GM18511 (cell line): ENCODE data around the gene COL15A1.
"Not testable (repeated sequence)": the region's sequence is repeated elsewhere in the genome, so short reads cannot be mapped to it uniquely, and the experiment has no call there.

Experiments used
- ATAC-seq: cut with Tn5 transposase; IDR thresholded peaks from one replicate; pipeline ENCODE4 v1.9.1; 2021; ENCODE audit warnings: mild to moderate bottlenecking, moderate library complexity; ENCODE audit not compliant: unreplicated experiment

Gene COL15A1

DNA sequence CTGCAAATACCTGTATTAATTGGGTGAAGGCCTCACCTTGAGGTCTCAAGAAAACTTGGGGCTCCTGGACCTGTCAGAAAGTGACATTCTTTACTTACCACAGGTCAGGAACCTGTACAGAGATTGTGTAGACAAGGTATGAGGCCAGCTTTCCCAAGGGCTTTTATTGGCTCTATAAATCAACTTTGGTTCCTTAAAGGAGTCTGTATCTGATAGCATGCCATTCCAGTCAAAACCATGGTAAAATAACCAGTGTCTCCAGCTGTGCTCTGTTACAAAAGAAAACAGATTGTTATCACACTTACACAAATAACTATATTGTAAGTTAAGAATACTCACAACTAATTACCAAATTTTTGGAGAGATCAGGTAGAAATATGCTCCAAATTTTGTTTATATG lies 64.5 kb downstream of the COL15A1 start:
- ATAC-seq, result no peak

DNA sequence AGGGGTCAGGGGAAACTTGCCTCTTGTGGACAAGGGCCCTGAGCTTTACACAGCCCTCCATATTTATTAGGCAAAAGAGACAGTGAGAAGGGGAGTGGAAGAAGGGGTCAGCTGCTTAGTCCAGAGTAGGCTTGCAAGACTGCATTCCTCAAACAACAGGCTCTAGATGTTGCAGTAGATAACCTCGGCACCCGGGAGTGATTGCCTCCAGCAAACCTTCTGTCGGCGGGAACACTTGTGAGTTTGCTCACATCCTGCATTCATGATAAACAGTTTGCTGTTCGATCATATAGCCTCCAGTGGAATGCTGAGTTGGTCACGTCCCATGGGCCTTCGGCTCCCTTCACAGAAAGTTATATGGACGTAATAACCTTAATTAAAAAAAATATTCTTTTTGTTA lies 66.7 kb downstream of the COL15A1 start:
- ATAC-seq, result not testable (repeated sequence)

DNA sequence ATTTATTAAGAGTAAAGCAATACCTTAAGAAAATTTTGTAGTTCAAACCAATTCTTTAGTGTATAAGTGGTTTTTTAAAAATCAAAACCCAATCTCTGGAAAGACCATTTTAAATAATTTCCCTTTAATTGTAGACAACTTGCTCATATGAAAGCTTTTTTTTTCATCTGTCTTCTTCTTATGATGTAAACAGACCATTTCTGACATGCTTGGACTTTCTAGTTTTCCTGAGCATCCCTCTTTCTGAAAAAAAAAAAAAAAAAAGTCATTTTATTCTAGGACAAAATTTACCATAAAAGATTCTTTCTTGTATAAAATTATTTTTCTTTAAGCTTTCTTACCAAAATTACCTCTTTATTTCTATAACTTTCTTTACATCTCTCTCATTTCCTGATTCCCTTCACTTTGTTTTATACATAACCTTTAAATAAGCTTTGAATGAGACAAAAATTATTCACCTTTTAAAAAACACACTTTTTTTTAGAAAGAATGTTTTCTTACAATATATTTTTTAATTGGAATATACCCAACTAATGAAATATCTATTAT lies 67.5 kb downstream of the COL15A1 start:
- no peak for ATAC-seq

DNA sequence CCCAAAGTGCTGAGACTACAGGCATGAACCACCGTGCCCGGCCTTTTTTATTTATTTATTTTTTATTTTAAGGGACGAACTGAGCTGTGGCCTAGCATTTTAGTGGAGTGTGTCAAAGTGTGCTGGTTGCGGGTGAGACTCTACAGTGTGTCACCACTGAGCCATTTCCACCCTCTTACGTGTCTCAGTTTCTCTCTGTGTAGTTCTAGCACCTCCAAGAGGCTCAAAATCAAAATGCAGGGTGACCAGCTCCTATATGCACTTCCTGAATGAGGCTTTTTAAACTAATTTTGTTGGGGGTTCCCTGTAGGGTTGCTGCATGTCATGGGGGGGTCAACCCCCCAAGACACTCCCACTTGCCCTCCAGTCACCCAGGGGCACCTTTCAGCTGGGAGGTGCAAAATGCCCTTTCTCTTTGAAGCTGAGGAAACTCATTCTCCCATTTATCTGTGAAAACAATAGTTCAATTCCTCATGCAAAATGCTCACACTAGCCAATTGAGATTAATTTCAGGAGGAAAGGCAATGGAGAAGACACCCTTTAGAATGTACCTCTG lies 69.3 kb downstream of the COL15A1 start:
- no peak for ATAC-seq

DNA sequence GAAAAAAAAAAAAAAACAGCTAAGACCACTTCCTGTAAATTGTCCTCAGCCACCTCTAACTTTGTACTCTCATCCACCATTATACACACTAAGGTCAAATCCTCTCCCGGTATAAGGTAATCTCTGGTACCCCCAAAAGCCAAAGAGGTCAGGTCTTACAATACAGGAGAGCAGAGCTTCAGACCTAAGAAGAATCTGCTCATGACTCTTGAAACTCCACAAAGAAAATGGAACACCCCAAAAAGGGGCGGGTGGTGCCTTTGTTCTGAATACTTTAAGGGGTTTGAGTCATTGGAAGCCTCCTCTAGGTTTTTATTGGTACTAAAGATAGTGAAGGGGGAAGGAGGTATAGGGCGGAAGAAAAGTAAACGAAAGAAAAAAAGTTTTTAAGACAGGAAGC lies 69.8 kb downstream of the COL15A1 start:
- no peak for ATAC-seq

DNA sequence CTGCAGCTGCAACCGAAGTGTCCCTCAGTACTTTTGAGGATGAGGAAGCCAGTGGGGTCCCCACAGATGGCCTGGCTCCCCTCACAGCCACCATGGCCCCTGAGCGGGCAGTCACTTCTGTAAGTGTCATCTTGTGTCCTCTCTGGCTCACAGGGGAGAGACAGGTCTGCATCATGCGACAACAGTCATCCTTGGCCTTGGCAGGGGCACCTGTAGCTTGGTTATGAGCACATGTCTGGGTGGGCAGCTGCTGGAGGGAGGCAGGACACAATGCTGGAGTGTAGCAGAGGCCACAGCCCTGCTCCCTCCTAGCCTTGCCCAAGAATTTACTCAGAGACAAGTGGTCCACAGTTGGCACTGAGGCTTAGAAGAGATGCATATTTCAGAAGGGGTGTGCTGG lies 71.7 kb downstream of the COL15A1 start:
- ATAC-seq, result no peak

DNA sequence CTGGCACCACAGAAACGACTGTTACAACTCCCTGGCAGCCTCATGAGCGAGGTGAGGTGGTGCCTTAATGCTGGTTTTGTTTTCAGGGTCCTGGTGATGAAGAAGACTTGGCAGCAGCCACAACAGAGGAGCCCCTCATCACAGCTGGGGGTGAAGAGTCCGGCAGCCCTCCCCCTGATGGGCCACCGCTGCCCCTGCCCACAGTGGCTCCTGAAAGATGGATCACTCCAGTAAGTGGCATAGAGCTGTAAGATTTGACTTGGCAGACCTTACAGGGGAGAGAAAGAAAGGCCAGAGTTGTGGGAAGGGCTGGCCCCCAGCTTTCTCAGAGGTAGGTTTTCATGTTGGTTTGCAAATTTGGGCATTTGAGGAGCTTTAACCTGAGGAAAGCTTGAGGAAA lies 72.2 kb downstream of the COL15A1 start:
- ATAC-seq, result no peak

DNA sequence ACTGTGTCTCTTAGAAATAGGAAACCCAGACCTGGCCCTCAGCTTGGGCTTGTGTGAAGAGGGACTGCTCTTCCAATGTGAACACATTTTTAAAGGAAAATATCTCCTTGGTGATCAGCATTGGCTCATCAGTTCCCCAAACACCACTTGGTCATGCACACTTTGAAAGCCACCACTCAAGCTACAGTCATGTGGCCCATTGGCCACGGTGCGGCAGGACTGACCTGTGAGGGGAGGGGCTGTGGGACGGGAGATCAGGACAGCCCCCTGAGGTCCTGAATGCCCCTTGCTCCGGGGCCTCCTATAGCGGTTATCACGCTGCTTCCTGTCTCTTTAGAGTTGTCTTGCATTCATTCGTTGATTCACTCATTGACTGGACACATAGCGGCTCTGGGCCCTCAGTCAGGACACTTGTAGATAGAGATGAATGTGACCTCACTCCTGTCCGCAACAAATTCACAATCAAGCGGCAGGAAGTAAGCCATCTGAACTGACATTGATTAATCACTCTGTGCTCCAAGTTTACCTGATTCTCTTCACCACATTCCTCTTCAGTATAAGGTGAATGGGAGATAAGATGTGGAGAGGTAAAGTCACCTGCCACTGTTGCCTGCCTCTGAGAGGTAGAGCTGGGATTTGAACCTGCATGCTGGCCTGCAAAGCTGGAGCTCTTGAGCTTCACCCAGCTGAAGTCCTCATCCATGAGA lies 73.1 kb downstream of the COL15A1 start:
- no peak for ATAC-seq

DNA sequence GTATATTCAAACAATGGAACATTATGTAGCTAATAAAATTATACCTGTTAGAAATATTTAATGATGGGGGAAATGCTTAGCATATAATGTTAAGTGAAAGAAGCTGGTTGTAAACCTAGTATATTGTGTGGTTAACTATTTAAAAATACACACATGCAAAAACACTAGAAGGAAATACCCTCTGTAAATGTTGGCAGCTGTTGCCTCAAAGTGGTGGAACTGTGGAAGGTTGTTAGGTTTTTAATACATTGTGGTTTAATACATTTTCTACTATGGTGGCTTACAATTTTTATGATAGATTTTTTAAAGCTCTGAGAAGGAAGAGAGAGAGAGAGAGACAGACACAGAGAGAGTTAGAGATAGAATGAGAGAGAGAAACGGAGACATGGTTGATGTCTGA lies 74.9 kb downstream of the COL15A1 start:
- no peak for ATAC-seq

DNA sequence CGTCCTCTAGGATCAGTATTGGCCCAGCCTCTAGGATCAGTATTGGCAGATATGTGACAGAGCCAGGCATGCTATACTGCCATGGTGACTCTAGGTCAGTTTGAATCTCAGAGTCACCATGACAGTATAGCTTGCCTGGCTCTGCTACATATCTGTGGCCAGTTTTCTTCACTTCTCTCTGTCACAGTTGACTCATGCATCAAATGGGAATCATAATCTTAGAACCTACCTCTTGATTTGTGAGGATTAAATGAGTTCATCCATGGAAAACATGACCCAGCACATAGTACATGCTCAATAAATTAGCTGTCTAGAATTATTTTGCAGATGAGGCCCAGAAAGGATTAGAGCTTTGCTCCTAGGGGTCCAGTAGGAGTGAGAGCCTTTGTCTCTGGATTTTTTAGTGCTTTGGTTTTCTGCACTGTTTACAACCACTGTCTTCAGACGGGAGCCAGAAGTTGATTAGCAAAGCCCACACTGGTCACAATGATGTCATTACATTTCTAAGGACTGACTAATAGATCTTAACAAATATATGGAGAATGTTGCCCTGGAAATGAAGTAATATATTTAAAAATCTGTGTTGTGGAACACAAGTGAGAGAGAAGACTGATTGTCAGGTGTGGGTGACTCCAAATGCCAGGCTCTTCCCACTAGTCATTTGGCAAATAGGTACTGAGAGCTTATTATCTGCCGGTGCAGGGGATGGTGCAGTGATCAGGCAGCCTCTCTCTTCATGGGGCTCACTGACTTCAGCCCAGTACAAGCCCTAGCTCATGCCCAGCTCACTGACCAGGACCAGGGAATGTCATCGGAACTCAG lies 76.0 kb downstream of the COL15A1 start:
- no peak for ATAC-seq

DNA sequence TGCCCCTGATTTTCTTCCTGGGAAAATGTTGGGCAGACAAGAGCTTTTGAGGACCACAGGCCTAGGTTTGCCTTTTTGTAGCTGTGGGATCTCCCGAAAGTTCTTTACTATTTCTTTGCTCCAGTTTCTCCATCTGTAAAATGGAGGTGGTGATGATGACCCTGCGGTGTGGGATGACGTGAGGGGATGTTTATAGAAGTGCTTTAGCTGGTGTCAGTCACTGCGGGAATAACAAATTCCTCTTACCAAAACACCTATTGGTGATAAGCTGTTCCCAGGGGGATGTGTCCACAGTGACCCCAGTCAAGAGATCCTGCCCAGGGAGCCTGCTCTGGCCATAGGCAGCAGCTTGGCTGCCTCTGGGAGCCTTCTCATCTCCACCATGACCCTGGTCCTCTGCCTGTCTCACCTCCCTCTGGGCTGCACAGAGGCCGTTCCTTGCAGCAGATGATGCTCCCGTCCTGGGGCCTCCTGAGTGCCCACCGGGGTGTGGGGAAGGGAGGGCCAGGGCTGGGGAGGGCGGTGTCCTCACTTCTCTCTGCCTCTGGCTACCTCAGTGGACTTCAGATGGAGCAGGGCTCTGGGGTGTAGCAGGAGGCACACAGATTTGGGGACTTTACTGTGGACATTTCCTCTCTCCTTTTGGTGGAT lies 77.2 kb downstream of the COL15A1 start:
- no peak for ATAC-seq

DNA sequence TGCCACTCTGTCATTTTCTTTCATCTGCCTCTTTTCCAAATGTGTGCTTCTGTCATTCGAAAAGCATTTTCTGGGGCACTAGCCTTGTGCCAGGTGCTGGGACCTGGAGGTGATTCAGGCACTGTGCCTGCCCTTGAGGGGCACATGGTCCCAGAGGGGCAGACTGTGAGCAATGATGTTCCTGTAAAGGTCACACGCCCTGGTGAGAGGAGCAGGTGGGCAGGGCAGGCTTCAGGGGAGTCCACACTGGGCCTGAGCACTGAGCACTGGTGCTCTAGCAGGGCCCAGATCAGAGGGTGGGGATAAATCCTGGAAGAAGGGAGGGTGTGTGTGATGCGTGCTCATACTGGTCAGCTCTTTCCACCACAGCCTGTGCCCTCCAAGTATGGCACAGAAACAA lies 77.8 kb downstream of the COL15A1 start:
- ATAC-seq, result no peak

DNA sequence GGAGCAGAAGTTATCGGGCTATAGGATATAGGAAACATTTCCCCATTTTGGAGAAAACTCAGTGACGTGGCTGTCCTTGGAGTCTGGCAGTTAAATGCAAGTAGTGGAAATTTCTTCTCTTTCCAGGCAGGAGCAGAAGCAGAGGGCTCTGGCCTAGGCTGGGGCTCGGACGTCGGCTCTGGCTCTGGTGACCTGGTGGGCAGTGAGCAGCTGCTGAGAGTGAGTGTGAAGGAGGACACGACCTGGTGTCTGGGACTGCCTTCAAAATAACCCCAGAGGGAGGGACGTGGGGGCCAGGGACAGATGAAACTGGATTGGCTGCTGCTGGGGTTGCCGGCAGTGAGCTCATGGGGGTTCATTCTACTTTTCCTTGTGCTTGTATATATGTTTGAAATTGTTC lies 79.5 kb downstream of the COL15A1 start:
- no peak for ATAC-seq

DNA sequence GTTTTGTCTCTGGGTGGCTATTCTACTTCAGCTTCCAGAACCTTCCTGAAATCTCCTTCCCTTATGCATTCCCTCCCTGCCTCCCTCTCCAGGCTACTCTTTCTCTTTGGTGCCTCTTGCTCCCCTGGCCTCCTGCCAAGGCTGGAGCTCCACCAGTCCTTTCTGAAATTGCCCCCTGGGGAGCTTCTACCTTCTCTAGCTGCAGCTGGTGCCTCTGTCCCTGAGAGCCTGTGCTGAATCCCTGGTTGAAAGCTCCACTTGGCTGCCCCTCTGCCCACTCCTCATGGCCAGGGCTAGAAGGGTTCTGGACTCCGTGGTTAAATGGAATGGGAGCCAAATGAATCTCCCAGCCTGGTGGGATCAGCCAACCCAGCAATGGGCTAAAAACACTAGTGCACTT lies 80.1 kb downstream of the COL15A1 start:
- no peak for ATAC-seq

DNA sequence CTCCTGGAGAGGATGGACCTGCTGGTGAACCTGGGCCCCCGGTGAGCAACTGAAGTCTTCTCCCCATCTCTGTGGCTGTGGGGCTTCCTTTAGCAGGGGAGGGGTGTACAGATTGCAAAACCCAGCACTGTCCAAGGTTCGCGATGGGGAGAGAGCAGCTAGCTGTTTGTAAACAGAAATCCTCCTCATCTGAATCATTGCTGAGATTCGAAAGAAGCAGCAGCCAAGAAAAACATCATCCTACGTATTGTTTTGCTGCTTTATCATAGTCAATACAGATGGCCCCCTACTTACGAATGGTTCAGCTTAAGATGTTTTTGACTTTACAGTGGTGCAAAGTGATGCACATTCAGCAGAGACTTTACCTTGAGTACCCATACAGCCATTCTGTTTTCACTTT lies 81.3 kb downstream of the COL15A1 start:
- ATAC-seq, result no peak

DNA sequence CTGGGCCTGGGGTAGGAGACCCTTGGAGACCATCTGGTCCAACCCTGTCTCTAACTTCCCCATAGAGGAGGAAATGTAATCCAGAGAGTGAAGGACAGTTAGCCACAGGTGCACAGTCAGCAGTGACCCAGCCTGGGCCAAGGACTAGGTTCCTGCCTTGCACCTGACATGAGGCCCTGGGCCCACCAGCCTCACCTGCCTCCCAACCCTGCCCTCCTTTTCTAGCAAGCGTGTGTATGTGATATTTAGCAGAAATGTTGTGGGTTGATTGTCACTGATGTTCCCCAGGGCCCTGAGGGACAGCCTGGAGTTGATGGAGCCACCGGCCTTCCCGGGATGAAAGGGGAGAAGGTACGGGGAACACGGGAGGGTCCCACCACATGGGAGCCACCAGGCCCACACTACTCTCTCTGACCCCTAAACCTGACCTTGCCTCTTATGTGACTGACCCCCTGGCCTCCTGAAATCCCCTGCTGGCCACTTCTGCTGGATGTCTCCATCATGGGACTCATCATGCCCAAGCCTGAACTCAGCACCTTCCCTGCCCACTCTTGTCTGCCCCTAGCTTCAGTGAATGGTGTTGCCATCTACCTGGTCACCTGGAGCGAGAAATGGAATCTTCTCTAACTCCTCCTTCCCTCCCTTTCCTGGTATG lies 82.0 kb downstream of the COL15A1 start:
- no peak for ATAC-seq

DNA sequence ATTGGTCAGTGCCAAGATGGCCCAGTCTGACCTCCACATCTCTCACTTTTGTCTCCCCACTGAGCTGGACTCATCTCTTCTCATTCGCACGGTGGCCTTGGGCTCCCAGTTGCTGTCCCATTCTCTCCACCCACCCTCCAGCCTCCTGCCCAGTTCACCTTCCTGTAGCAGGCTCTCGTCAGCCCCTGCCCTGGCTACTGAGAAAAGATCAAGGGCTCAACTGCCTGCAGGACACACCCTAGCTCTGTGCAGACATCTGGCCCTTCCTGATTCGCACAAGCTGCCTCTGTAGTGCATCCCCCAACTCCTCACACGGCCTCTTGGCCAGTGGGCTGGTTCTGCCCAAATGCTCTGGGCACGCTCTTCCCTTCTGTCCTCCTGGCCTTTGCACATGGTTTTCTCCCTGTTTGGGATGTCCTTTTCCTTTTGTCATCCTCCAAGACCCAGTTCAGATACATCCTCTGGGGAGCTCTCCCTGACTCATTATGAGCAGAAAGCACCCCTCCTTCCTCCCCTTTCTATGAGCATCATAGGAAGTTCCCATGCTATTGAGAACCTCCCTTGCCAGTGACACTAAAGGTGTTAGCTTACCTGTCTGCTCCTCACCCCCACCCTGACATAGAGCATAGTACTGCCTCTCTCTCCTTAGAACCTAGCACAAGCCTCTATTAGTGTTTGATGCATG lies 82.7 kb downstream of the COL15A1 start:
- ATAC-seq, result no peak

DNA sequence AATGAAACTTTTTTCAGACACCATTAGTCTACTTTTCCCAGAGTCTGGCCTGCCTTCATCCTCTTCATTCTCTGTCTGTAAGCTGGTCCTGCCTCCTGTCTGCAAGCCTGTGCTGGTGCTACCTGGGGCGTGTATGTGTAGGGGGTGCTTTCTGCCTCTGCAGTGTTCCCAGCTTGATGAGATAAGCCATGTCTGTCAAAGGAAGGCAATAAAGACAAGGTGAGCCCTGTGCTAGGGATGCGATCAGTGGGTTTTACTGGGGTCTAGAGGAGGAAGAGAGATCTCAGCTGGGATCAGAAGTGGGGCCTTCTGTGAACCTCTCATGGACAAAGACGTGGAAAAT lies 83.2 kb downstream of the COL15A1 start:
- ATAC-seq, result no peak

DNA sequence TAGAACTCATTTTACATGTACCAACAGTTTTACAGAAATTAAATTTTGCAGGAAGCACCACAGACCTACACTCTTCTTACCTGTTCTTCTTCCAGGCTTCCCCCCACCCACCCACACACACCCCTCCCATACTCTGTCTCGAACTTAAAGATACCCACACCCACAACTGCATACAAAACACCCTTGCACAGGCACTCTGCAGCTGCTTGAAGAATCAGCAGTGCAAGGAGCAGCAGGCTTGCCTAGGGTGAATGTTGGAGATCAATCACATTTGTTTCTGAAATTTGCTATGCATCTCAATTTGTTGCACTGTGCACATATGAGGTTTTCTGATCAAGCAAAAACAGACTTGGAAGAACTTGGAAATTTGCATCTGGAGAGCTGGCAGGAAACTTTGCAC lies 83.7 kb downstream of the COL15A1 start:
- no peak for ATAC-seq

DNA sequence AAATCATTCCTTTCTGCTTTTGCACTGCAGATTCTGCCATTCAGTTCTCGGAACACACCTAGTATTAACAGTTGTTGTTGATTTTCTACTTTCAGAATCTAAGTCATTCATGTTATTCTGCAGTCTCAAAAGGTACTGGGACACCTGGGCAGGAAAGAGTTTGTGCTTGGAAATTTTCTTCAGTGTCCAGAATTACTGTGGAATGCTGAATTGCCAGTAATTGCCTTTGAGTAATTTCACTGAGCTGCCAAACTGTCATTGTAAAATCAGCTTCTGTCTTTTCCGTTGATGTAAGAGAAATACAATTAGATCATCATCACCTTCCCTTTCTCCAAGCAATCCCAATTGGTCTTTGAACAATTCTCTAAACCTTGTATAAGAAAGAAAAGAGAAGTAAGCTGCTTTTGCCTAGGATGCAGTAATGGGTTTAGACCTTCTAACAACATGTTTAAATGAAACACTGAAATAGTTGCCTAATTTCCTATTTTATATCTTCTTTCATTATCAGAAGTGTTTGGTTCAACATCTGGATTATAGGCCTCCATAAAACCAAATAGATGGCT lies 85.5 kb downstream of the COL15A1 start:
- no peak for ATAC-seq
